C4-2B (cell line): ENCODE results near the gene FPR3.
A peak's percentile ranks its signal among the peaks of the same experiment; 100 is the strongest.

Source experiments
- H3K27ac ChIP-seq: fragments of 450-650 bp; 2 replicates; pipeline ENCODE4 v1.5.1; 2017
- ZFX ChIP-seq: fragments of 450-650 bp; IDR thresholded peaks from 2 replicates; pipeline ENCODE4 v1.6.1; 2017
- TF ChIP-seq, protein P1 (sequence below): fragments of 450-650 bp; conservative IDR thresholded peaks from 2 replicates; pipeline ENCODE4 v1.5.1; 2017; ENCODE audit warnings: mild to moderate bottlenecking

The FPR3 gene

DNA sequence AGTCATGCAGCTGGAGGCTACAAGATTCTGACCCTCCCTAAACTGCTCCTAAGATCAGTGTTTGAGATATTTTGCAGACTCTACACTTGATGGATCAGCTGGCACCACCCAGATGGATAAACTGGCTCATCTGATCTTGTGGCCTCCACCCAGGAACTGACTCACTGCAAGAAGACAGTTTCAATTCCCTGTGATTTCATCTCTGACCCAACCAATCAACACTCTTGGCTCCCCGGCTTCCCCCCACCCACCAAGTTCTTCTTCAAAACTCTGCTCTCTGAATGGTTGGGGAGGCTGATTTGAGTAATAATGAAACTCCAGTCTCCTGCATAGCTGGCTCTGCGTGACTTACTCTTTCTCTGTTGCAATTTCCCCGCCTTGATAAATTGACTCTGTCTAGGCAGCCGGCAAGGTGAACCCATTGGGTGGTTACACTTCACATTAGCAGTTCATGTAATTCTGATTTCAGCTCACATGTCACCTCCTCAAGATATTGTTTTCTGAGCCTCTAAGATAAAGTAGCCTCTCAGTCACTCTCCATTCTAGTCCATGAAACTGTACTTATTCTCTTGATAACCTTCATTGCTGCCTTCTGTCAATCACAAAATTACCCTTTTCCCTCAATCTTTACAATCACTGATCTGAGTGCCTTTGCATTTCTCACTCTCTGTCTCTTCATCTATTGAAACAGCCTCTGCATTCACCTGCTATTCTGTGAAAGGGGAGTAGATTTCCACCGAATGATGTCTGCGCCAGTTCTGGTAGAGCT, 9.9 kb upstream of the FPR3 start:
- no peak for TF ChIP-seq ZFX
- TF ChIP-seq, protein P1, sequence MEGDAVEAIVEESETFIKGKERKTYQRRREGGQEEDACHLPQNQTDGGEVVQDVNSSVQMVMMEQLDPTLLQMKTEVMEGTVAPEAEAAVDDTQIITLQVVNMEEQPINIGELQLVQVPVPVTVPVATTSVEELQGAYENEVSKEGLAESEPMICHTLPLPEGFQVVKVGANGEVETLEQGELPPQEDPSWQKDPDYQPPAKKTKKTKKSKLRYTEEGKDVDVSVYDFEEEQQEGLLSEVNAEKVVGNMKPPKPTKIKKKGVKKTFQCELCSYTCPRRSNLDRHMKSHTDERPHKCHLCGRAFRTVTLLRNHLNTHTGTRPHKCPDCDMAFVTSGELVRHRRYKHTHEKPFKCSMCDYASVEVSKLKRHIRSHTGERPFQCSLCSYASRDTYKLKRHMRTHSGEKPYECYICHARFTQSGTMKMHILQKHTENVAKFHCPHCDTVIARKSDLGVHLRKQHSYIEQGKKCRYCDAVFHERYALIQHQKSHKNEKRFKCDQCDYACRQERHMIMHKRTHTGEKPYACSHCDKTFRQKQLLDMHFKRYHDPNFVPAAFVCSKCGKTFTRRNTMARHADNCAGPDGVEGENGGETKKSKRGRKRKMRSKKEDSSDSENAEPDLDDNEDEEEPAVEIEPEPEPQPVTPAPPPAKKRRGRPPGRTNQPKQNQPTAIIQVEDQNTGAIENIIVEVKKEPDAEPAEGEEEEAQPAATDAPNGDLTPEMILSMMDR, result no peak
- no peak overlapping the region for H3K27ac ChIP-seq

DNA sequence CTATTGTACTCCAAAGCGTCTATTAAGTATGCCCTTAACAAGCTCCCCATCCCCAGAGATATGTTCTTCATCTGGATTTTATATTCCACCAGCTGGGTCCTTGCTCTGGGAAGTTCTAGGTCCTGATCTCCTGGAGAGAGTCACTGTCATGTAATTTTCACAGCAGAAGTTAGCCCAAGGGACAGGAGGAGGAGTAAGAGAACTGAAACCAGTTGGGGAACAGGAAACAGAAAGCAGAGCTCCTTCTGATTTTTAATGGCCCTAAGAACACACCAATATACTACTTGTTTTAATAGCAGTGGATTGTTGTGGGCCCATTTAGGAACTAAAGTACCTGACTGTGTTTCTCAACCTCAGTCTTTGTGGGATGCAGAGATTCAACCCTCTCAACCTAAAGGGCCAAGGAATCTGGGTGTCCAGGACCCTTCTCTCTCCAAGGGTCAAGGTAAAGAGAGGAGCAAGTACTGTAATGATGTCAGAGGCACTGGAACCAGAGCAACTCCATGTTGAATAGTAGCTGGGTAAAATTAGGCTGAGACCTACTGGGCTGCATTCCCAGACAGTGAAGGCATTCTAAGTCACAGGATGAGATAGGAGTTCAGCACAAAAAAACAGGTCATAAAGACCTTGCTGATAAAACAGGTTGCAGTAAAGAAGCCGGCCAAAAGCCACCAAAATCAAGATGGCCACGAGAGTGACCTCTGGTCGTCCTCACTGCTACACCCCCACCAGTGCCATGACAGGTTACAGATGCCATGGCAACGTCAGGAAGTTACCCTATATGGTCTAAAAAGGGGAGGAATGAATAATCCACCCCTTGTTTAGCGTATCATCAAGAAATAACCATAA, 8.1 kb upstream of the FPR3 start:
- TF ChIP-seq, protein P1, result no peak
- no peak for TF ChIP-seq ZFX
- no peak overlapping the region for H3K27ac ChIP-seq

DNA sequence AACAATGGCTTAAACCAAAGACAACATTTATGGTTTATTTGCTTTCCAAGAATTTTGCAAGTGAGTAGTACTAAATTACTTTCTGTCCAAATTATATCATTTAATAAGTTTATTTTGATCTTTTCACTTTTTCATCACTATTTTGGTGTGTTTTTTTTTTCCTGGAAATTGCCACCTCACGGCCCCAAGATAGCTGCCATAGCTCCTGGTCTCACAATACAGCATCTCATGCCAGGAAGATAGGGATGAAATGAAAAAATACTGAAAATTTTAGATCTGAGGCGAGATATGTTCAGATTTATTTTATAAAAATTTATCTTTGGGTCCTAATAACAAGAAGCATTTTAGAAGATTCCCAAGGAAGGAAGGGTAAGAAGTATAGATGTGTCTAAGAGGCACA, 6.9 kb upstream of the FPR3 start:
- no peak overlapping the region for H3K27ac ChIP-seq
- TF ChIP-seq, protein P1, result no peak
- TF ChIP-seq ZFX, result no peak

DNA sequence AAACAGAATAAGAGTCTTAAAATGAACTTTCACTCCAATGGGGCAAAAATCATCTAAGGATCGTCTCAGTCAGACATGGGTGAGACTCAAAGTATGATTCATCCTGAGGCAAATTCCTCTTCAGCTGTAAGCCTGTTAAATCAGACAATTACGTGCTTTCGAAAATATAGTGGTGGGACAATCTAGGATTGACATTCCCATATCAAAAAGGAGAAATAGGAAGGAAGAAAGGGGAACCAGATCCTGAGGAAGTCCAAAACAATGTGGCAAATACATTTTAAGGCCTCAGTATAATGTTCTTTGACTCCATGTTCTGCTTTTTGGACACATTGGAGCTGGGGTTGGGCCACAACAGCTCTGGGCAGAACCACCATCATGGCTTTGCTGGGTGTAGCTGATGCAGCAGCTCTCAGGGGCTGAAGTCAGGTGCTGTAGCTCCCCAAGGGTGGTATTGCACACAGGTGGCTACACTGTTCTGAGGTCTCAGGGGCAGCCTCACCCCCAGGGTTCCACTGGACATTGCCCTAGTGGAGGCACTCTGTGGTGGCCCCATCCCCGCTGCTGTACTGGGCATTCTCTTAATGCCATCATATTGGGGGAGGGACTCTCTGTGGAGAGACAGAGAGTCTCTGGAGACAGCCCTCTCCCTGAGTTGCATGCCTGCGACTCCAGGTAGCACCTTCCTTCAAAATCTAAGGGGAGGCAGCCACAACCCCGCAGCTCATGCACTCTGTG, 5.7 kb upstream of the FPR3 start:
- H3K27ac ChIP-seq, result no peak overlapping the region
- TF ChIP-seq, protein P1, result no peak
- TF ChIP-seq ZFX, result no peak

DNA sequence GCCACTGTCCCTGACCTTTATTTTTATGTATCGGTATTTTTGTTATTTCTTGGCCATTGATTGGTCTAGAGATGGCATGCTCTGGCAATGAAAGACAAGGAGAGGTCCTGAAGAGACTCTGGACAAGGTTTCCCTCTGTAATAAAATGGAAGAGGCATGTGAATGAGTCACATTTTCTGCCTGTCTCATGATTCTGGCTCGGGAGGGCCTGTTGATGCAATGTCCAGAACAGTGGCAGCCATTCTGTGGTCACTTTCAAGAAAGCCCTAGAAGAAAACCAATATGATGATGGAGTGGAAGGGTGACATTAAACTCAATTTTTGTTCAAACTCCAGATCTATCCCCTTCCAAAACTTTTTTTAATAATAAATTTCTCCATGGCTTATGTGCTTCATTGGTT, 2.0 kb upstream of the FPR3 start:
- H3K27ac ChIP-seq, result no peak overlapping the region
- TF ChIP-seq ZFX, result no peak
- TF ChIP-seq, protein P1, result no peak

DNA sequence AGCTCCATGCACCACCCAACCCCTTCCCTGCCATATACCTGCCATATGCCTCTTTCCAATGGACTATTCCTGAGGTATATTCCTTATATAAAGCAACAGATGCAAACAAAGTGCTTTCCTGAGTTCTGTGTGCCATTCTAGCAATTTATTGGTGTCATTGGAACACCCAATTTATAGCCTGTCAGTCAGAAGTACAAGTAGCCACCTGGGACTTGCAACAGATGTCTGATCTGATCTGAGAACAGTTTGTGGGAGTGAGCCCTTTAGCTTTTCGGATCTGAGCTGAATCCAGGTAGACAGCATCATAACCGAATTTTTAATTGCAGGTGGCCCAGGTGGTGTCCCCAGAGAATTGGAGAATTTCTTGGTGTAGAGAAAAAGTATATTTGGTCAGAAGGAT, 963 bp upstream of the FPR3 start:
- no peak for TF ChIP-seq ZFX
- no peak overlapping the region for H3K27ac ChIP-seq

DNA sequence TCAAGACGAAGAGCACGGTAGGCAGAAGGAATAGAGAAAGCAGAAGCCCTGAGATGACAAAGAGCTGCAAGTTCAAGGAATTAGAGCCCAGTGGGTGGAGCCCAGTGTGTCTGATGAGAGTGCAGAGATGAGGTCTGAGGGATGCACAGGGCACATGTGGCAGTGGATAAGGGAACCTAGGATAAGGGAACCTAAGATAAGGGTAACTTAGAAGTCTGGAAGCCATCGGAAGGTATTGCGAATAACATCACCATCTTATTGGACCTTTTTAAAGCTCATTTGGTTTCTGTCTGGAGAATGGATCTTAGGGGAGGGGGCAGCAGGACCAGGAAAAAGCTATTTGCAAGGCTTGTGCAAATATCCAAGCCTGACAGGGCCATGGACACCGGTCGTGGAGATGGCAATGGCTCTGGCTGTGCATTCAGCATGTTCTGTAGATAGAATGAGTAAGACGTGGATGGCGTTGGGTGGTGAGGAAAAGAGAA, 1.3 kb downstream of the FPR3 start:
- H3K27ac ChIP-seq, result no peak overlapping the region
- TF ChIP-seq, protein P1, result no peak
- 0 out of 2 replicates have a peak, but pooled peaks have one; percentile 14 for TF ChIP-seq ZFX
